GM18511 (cell line): ENCODE data around the gene LARP4.
"Not testable (repeated sequence)": the region's sequence is repeated elsewhere in the genome, so short reads cannot be mapped to it uniquely, and the experiment has no call there.

ENCODE experiments used
- ATAC-seq: cut with Tn5 transposase; IDR thresholded peaks from one replicate; pipeline ENCODE4 v1.9.1; 2021; ENCODE audit warnings: mild to moderate bottlenecking, moderate library complexity; ENCODE audit not compliant: unreplicated experiment

Gene LARP4

DNA sequence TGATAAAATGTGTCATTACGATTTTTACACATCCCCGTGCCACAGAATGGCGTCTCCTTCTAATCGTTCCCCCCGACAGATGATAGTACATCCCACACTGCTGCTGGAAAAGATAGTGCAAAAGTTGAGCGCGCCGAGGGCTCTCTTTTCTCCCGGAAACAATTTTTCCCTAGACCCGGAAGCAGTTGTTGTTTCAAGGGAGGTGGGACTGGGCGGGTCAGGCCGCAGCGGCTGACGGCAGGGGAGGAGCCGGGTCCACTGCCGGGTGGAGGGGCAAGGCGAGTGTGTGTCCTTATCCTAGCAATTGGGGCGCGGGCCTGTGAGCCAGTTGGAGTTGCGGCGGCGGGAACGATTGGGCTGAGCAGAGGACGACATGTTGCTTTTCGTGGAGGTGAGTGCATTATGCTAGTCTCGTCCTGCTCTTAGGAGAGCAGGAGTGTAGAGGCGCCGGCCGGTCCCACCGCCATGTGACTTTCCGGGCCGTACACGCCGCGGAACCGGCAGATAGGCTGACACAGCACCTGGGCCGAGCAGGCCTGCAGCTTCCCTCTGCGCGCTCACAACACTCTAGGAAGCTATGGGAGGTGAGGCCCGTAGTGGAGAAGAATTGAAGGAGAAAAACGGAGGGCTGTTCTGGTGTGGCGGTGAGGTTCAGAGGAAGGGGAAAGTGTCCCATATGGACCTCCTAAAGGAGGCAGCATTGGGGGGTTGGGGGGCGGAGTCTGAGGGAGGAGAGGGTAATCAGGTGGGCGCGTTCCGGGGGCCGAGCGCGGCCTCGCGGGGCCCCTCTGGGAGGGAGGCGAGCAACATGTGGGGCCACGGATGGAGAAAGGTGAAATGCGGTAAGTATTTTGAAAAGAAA lies at the start of gene LARP4:
LARP4 (plus strand) TSS at position 248 of the 862 bp plus-strand sequence; CDS start at position 374, 126 bp downstream.
- peak; percentile 92 for ATAC-seq

GRCh38 chr12:50351120-50352043 lies 49.3 kb upstream of the LARP4 start:
- ATAC-seq = no peak

DNA sequence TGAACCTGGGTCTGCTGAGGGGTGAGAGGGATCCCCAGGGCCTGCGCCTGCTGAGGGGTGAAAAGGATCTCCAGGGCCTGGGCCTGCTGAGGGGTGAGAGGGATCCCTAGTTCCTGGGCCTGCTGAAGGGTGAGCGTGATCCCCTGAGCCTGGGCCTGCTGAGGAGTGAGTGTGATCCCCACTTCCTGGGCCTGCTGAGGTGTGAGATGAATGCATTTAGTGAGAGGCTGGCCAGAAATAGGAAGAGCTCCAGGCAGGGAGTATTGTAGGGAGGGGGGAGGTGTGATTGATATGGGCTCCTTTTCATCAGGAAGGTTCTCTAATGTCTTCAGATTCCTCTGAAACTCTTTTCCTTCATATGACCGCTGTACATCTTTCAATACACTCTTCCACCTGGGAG lies 47.3 kb upstream of the LARP4 start:
- ATAC-seq = no peak

DNA sequence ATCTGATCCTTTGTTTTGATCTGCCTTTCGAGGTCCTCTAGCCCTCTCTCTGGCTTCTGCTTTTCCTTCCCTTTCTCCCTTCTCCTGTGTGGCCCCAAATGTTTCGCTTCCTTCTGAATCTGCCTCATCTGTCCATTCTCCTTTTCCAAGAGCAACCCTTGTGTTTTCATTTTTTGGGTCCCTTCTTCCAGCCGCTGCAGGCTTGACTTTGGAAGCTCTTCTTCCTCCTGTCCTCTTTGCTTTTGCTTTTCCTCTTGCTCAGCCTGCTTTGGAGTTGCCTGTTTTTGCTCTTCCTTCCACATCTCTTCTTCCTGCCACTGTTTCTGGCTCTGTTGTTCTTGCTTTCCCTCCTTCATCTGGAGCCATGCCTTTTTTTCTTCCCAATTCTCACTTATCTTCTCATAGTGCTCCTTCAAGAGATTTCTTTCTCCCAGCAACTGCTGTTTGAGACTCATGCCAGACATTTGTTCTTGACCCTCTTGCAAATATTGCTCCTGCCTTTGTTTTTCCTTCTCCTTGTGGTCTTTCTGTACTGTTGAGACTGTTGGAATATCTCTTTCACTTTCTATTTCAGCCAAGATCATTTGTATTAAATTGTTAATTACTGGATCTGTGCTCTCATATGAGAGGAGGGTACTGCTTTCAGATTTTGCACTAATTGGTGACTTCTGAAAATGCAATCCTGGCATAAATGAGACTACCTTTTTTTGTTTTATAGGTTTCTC lies 46.7 kb upstream of the LARP4 start:
- no peak for ATAC-seq

DNA sequence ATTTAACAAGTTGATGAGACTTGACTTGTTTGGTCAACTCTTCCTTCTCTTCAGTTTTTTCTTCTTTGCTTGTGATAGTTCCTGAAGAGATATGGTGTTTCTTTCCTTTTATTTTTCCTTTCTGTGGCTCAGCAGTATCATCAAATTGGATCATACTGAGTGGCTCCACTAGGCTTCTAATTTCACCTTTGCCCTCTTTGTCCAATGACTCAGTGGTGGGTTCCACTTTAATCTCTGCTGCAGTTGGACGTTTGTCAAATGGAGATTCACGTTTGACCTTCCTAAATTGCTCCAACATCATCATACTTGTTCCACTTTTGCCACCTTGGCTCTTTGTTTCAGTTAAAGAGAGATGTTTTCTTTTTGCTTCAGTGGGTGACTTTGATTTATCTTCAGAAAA lies 45.8 kb upstream of the LARP4 start:
- ATAC-seq = no peak

DNA sequence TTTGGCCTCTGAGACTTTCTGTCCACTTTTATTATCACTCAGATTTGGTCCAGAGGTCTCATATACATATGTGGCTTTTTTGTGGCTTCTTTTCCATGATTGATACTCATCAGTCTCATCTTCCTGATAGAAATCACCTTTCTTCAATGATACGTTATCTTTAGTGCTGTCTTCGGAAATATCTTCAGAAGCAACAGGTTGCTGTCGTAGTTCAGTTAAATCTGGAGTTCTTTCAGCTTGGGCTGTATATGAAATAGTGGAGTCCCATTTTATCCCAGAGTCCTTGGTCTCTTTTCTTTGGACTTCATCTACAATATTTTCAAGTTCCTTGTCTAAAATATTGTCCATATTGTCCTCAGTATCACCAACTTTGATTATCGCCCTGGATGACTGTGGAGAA lies 45.3 kb upstream of the LARP4 start:
- no peak for ATAC-seq

DNA sequence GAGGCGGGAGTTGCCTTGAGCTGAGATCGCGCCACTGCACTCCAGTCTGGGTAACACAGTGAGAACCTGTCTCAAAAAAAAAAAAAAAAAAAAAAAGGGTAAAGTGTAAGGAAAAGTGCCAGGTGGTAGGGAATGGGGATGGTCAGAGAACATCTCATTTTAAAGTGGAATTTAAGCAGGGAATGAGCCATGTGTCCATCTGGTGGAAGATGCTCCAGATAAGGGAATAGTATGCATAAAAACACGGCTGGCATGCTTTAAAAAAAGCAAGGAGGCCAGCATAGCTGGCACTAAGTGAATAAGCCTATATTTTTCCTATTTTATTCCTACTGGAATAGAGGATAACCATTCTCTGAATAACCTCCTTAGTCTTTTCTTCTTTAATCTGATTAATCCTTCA lies 38.0 kb upstream of the LARP4 start:
- ATAC-seq = no peak

DNA sequence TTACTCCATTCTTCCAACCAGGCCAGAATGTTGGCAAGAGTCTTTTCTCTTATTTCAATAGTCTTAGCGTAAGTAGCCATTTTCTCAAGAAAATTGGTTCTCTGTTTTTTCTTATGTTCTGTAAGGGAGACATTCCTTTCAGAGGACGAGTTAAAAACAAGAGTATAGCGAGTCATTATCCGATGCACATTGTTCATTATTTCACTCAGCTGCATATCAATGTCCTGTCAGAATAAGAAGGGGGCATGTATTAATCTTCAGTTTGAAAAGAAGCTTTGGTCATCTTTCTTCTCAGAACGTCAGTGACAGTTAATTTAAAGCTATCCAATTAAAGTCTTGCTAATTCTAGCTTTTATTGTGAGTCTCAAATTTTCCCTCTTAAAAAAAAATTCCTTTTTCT lies 37.5 kb upstream of the LARP4 start:
- ATAC-seq = no peak

DNA sequence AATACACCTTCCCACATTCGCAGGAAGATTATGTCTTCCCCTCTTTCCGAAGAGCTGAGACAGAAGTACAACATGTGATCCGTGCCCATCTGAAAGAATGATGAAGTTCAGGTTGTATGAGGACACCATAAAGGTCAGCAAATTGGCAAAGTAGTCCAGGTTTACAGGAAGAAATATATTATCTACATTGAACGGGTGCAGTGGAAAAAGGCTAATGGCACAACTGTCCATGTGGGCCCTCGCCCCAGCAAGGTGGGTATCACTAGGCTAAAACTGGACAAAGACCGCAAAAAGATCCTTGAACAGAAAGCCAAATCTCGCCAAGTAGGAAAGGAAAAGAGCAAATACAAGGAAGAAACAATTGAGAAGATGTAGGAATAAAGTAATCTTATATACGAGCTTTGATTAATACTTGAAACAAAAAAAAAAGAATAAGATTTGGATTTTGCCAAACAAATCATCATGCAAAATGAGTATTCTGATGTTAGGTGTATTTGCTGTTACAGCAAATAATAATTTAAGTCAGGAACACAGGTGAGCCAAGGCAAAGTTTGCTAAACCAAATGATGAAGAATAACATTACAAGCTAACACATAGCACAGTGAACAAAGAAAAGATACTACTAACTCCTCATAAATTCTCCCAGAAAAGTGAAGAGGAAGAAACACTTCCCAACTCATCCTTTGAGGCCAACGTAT lies 34.8 kb upstream of the LARP4 start:
- no peak for ATAC-seq

DNA sequence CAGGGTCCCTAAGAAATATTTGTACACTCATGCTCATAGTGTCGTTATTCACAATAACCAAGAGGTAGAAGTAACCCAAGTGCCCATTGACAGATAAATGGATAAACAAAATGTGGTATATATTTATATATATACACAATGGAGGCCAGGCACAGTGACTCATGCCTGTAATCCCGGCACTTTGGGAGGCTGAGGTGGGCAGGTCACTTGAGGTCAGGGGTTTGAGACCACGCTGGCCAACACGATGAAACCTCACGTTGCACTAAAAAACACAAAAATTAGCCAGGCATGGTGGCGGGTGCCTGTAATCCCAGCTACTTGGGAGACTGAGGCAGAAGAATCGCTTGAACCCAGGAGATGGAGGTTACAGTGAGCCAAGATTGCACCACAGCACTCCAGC lies 30.0 kb upstream of the LARP4 start:
- not testable (repeated sequence) for ATAC-seq

- no peak for ATAC-seq
These were observed 24.9 kb upstream of the LARP4 start for GRCh38 chr12:50375802-50376201.

GRCh38 chr12:50380761-50381325 lies 19.8 kb upstream of the LARP4 start:
- no peak for ATAC-seq

DNA sequence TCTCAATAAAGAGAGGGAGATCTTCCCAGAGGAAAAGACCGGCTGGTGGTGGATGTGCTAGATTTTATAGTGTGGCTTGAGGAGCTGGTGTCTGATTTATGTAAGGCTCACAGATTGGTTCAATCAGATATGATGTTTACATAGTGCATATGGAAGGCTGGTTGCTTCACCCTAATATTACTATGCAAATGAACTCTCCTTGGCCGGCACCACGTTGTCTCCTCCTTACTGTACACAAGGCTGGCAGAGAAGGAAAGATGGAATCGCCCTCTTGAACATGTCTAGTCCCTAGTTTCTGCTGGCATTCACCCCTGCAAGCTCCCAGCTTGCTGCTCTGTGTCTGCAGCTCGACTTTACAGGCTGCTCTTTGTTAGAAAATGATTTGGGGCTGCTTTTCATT lies 13.2 kb upstream of the LARP4 start:
- ATAC-seq = no peak

GRCh38 chr12:50387972-50388478 lies 12.7 kb upstream of the LARP4 start:
- ATAC-seq = no peak

GRCh38 chr12:50388793-50389192 lies 11.9 kb upstream of the LARP4 start:
- not testable (repeated sequence) for ATAC-seq

DNA sequence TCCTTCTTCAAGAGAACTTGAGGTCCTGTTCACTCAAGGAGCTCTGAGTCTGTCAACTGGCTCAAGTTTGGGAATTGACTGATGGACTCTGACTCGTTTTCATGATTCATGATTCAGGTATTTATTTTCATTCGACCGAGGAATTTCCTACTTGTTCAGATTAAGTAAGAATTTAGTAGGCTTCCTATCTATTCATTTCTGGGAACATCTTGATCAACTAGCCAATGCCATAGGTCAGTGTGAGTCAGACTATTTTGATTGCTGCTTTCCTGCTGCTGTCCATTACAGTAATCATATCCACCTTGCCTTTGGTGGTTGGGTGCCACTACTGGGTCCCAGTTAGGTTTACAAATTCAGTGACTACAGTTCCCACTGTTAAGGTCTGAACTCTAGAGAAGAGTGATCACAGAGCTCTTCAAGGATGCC lies 10.4 kb upstream of the LARP4 start:
- no peak for ATAC-seq

- ATAC-seq = no peak
These were observed 6.1 kb upstream of the LARP4 start for GRCh38 chr12:50394469-50395029.

- ATAC-seq = no peak
These were observed 3.5 kb upstream of the LARP4 start for GRCh38 chr12:50397117-50397650.

DNA sequence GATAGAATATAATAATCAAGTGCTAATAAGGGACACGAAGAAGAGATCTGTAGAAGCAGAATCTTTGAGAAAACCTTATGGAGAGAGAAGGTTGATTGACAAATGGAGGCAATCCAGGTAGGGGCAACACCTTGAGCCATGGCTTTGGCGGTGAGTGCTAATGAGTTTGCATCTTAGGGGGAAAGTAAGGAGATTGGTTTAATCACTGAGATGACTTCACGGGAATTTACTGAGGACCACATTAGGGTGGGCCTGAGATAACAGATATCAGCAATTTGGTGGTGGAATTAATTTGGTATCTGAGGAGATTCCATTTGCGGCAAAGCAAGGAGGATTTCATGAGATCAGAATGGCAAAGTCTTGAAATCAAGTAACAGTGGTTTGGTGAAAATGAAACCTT lies 1.8 kb upstream of the LARP4 start:
- ATAC-seq = no peak
